Occipital lobe (tissue), 2 donors: ENCODE measurements around the gene ANKRD60. TPM values are rescaled to one million over a fixed set of nuclear protein-coding genes. Genes with fewer than 3 reads are reported as not detected.
A peak's percentile ranks its signal among the peaks of the same experiment; 100 is the strongest.

ENCODE experiments used
- DNase-seq: peaks from one replicate; lab custom pipeline; 2025; lab: John Stamatoyannopoulos, UW
- total RNA-seq: library from RNA; depleted of rRNA; stranded (reverse); fragments of >200 nt; gene quantifications from one replicate; pipeline ENCODE4 v1.2.3, GENCODE V29; 2014

ANKRD60 gene
- total RNA-seq, 1 donor from 2014 or later = not detected

DNA sequence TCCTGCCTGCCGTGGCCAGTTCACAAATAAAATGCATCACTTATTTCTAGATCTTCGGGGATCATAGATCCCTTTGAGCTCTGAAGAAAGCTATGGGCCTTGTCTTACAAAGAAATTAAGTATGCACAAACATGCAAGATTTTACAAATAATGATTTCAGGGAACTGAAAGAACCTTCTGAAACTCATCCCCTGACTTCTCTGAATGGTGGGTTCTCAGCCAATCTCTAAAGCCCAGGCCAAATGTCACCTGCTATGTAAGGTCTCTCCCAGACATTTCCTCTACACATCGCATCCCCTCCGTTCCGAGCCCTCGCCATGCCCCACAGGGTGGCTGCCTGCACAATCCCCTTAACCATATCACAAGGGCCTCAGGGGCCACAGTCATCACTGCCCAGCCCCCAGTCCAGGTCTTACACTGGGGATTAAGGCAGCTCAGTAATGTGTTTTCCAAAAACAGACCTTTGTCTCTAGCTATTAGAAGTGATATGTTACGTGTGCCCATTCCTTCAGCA lies 16.1 kb upstream of the ANKRD60 start:
- no peak for DNase-seq

- DNase-seq = no peak
Measured at GRCh38 chr20:58243653-58244410, 15.4 kb upstream of the ANKRD60 start.

DNA sequence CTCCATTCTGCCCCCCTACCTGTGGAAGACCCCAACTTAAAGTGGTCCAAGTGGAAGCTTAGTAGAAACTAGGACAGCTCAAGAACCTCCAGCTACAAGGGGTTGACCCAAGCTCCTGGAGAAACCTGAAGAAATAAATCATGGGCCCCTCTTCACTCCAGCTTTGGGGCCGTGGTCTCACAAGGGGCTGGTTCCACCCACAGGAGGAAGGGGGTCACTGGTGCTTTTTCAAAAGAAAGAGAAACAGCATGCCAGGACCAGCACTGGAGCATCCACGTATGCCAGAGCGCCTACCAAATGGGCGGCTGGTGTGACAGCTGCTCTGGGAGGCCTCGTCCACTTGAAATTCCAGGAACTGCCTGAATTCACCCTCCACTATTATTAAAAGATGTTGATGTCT lies 14.4 kb upstream of the ANKRD60 start:
- DNase-seq = no peak

DNA sequence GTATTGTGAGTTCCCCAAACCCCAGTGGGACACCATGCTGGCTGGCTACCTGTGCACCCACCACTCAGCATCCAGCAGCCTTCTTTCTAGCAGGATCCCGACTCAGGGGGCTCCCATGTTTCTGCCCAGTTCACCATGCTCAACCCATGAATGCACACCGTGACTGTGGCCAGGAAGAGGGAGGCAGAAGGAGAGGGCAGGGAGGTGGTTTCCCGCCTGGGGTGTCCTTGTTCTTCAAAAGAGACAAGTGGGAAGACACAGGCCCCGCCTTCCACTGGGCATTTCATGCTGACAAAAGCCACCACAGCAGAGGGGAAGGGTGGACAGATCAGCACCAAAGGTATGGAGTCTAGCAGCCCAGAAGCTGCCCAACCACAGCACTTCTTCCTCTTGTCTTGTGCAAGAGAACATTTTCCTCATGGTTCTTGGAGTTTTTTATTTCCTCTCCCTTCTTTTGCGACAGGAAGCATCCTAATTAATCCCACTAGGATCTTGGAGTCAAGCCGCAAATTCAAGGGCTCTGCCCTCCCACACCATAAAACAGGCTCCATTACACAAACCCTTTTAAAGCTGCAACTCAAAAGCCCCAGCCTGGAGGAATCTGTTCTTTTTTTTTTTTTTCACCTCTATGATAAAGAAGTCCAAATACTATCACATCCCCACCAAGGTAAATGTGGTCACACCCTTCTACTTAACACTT lies 13.5 kb upstream of the ANKRD60 start:
- no peak for DNase-seq

DNA sequence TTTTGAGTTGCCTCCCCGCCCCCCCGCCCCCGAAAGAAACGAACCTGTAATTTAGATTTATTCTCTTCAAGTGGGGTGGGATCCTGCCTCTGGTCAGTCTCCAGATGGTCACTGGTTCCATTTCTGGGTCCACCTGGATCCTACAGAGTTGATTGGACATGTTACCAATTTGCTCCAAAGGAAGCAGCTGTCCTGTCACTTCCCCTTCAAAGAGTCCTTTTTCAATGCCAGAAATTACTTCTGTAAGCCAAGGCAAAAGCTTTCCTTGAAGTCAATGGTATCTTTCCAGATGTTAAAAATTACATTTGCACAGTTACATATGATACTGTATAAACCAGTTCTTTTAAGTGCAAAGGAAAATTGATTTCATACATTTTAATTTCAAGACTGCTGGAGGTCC lies 12.0 kb upstream of the ANKRD60 start:
- DNase-seq = no peak

- DNase-seq = no peak
Measured at GRCh38 chr20:58239216-58239615, 10.8 kb upstream of the ANKRD60 start.

DNA sequence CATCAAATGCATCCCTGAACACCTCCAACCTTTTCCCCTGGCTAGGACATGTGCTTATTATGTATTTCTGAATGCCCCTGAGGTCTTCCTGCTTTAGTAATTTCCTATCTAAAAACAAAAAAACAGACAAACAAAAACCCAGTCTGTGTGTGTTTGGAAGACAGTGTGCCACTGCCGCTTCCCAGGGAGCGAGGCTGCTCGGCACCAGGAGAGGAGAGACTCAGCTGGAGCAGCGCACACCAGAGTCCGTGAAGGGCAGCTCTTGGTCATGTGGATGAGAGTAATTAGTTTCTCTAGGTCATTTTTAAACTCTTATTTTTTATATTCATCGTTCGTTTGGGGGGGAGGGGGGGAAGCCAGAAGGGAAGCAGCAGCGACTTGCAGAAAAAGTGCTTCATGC lies 10.0 kb upstream of the ANKRD60 start:
- no peak for DNase-seq

GRCh38 chr20:58237318-58238132 lies 9.1 kb upstream of the ANKRD60 start:
- DNase-seq = no peak

GRCh38 chr20:58236612-58237317 lies 8.3 kb upstream of the ANKRD60 start:
- DNase-seq = peak; percentile 59

DNA sequence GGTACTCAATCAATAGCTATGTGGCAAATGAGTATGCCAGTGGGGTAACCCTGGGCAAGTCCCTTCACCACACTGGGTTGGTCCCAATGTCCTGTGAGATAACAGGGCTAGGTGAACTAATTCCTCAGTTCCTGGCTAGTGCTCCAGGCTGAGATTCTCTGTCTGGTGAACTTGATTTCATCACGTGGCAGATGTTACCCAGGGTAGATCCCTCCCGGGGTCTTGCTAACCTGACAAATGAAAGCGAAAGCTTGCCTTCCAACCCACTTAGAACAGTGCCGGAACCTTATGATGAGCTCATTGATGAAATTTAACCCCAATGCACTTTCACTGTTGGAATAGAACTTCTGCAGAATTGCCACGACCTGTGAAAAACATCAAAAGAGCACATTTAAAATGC lies 6.6 kb upstream of the ANKRD60 start:
- no peak for DNase-seq

DNA sequence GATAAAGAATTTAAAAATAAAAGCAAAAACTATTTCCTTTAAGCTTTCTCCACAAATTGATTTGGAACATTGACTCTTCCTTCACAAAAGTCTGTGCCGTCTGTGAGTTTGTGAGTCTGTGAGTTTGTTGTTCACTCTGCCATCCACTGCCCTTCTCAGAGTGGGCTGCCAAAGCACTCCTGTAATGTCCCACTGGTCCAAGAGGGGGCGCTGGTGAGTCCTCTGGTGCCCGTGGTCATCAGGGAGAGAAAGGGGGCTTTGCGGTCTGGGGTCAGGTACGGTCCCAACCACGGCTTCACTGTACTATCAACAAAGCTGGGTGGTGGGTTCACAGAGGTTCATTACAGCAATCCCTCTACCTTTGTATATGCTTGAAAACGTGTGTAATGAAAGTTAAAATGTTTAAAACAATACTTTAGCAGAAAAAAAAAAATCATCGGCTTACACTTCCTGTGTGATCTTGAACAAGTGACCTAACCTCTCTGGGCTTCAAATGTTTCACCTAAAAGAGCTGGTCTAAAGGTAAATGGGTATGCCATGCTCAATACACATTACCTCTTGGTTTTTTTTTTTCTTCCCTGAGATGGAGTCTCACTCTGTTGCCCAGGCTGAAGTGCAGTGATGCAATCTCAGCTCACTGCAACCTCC lies 5.6 kb upstream of the ANKRD60 start:
- no peak for DNase-seq

- DNase-seq = no peak
Measured at GRCh38 chr20:58233393-58233792, 4.9 kb upstream of the ANKRD60 start.

GRCh38 chr20:58231683-58232082 lies 3.2 kb upstream of the ANKRD60 start:
- DNase-seq = no peak

DNA sequence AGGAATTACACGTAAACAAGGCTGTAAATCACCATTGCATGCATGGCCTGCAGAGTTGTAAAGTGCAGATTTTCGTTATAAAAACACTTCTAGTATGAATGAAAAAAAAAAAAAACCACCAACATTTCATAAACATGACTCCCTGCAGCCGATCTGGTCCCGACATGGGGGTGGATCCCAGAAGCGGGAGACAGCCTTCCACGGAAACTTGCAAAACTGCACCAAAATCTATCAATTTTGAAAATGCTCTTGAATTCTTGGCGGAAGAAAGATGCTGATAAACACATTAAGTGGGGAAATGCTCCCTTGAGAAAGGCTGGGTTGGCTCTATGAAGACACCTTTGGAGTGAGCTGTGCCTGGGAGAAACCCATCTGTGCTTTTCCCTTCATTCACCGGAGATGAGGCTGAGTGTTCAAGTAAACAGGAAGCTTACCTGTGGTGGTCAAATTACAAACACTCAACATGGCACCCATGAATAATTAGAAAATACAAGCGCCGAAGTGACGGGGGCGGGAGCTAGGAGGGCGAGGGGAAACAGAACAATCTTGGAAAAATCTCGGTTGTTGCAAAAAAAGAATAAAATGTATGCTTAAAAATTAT lies 845 bp upstream of the ANKRD60 start:
- no peak for DNase-seq

DNA sequence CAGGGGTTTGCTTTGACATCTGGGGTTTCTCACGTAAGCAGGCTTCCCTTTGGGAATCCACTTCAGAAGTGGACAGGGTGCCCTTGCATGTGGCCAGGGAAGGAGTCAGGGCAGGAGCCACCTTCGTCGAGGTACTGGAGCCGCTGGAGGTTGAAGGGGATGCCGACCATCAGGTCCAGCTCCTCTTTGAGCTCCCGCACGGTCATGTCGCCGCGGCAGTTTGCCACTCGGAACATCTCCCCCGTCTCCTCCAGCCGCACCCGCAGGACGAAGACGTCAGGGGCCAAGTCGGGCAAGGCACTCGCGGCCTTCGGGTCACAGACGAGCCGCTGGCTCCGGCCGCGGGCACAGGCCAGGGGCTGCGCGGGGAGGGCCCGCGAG lies 360 bp downstream of the ANKRD60 start:
- DNase-seq = no peak

DNA sequence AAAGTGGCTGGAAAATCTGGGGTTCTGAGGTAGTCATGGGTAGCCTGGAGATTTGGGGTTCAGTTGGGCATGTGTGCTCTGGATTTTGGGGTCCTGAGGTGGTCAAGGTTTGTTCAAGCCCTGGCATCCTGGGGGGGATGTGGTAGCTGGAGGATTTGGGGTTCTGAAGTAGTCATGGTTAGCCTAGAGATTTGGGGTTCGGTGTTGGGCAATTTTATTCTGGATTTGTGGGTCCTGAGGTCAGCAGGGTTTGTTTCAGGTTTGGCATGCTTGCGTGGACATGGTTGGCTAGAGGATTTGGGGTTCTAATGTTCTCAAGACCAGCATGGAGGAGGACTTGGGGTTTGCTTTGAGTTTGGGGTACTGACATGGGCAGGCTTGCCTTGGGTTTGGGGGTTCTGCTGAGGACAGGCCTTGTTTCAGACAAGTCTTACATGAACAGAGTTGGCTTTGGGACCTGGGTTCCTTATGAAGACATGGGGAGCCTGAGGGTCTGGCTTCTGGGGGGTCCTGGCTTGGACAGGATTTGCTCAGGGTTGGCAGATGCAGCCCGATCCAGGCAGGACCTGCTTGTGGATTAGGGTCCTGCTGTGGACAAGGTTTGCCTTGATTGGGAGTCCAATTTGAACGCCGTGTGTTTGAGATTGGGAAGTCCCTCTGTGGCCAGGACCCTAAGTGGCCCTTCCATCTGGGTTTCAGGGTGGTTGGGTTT lies 906 bp downstream of the ANKRD60 start:
- no peak for DNase-seq

- DNase-seq = no peak
Measured at GRCh38 chr20:58225452-58226200, 2.8 kb downstream of the ANKRD60 start.

DNA sequence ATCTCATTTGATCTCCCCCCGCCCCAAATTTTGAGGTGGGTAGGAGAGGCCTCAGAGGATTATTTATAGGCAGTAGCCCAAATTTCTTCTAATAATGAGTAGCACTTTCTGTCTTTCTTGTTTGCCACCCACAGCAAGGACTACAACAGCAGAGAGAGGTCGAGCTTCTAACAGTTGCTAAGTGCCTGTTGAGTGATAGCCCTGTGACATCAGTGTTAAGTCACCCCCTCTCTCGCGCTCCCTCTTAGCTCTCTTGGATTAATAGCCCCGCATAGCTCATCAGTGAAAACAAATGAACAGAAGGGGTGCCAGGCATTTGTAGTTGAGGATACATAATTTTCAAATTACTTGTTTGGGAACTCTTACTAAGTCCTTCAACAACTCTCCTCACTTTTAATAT lies 3.5 kb downstream of the ANKRD60 start:
- no peak for DNase-seq

GRCh38 chr20:58224097-58224496 lies 4.4 kb downstream of the ANKRD60 start:
- no peak for DNase-seq
